ENCODE measurements around the gene ETV3. TPM values are rescaled to one million over a fixed set of nuclear protein-coding genes. Genes with fewer than 3 reads are reported as not detected.

The ETV3 gene
- total RNA-seq, 4 donors from 2014 or later: 4.4 to 30.1 (median 19.6) TPM

DNA sequence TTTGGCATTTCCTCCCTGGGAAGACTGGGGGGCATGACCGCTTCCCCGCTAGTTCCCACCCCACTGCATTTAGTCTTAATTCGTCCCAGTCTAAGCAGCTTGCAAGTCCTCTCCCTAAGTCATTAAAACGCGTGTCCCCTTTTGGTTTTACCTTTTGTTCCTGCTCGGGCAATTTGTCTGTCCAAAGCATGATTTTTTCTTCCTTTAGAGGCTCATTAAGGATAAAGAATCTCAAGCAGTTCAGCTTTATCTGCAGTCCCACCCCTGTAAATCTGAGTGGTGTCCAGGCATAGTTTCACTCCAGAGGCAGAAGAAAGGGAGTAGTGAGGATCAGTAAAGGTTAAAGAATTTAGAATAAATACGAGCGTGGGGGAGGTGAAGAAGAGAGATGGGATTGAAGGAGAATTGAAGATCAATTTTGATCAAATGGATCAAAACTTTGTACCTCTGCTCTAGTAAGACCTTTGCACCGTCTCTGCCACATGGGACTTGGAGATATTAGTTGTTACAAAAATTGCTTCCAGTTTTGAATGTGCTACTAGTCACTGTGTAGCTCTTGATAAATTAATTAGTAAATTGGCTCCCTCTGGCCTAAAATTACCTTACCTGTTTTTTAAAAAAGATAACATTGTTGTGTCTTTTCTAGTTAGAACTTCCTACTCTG, 989 bp upstream of the ETV3 start:
- intact Hi-C loops (cut with DNase I; ENCODE audit: low total_unique reads): no loop called here
- Histone ChIP-seq H3K9me3 (no peaks in the 10 kb centered on the region), H3K36me3 (no peaks in the 10 kb centered on the region), H3K27ac (peak overlapping the region; percentile 91 to 97), H3K4me3 (peak overlapping the region; percentile 92 to 100), H3K4me1 (peaks cover 0 to 10% of the 10 kb centered on the region in 2 donors), H3K27me3 (no peaks in the 10 kb centered on the region)
- TF ChIP-seq POLR2A (IDR thresholded peaks at IDR 0.05): no peak
- TF ChIP-seq, protein P1, sequence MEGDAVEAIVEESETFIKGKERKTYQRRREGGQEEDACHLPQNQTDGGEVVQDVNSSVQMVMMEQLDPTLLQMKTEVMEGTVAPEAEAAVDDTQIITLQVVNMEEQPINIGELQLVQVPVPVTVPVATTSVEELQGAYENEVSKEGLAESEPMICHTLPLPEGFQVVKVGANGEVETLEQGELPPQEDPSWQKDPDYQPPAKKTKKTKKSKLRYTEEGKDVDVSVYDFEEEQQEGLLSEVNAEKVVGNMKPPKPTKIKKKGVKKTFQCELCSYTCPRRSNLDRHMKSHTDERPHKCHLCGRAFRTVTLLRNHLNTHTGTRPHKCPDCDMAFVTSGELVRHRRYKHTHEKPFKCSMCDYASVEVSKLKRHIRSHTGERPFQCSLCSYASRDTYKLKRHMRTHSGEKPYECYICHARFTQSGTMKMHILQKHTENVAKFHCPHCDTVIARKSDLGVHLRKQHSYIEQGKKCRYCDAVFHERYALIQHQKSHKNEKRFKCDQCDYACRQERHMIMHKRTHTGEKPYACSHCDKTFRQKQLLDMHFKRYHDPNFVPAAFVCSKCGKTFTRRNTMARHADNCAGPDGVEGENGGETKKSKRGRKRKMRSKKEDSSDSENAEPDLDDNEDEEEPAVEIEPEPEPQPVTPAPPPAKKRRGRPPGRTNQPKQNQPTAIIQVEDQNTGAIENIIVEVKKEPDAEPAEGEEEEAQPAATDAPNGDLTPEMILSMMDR (IDR thresholded peaks at IDR 0.05): no peak
- no peak for DNase-seq

DNA sequence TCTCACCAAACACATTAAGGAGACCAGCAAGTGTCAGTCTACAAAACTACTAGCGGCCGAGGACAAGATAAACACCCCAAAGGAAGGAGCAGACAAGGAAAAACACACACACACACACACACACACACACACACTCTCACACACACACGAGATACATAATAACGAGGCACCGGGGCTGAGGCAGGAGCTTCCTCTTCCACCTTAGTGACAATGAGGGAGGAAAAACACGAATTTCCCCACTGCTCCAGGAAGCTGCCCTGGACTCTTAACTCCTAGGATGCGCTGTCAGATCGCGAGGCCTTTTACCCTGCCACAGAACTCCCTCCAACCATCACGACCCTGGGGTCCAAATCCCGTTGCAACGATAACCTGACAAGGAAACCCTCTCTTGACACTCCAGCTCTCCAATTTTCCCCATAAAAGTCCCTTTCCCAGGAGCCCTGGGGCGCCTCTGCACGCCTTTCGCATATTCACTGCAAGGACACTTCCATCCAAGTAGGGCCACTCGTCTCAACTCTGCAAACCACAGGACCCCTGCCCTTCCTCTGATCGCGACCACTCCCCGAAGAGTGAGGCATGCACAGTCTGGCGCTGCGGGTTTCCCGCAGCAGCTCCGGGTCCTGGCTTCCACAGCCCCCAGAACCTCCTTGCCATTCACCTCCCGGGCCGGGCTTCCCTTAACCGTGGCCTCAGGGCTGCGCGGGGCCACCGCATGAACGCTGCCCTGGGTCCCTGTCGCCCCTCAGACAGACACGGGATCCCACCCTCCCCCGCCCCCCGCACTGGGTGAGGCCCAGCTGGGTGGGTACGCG, 581 bp downstream of the ETV3 start:
- intact Hi-C loops (cut with DNase I; ENCODE audit: low total_unique reads): no loop called here
- DNase-seq: no peak
- H3K4me1 ChIP-seq: peaks cover 0 to 10% of the 10 kb centered on the region in 2 donors
- peak overlapping the region; percentile 91 to 97 for H3K27ac ChIP-seq
- no peaks in the 10 kb centered on the region for H3K36me3 ChIP-seq
- H3K9me3 ChIP-seq: no peaks in the 10 kb centered on the region
- no peaks in the 10 kb centered on the region for H3K27me3 ChIP-seq
- TF ChIP-seq, protein P1 (IDR thresholded peaks at IDR 0.05): no peak
- no peak for TF ChIP-seq POLR2A (IDR thresholded peaks at IDR 0.05)
- peak overlapping the region; percentile 92 to 100 for H3K4me3 ChIP-seq

DNA sequence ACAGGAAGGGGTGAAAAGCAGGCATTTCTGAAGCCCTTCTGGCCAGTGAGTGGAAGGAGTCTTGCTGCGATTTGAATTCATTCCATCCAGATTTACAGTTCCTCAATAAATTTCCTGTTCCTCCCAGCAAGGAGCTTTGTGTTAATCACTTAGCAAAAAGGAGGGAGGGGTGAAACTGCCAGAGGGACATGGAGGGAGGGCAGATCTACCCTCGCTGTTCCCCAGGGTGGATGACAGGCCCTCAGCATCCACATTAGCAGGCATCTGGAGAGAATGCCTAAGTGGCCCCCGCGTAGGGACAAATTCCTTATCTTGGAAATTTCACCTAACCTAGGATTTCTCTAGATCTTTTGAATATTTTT, 1.2 kb downstream of the ETV3 start:
- intact Hi-C loops (cut with DNase I; ENCODE audit: low total_unique reads): no loop called here
- no peak overlapping the region for H3K27ac ChIP-seq

DNA sequence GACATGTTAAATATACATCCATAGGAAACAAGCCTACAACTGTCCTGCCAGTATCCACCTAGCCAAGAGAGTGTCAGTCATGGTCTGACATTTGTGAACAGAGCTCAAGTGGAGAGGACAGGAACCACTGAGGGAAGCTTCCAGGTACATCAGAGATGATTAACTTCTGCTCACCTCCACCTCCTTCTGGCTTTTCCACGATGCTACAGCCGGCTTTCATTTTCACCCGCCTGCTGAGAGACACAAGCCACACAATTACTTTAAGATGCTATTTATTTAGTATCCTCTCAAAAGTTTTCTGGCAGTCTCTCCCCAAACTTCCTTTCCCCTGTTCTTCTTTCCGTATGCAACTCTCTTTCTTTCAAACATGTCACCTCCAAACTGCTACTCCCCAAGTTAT, 2.1 kb downstream of the ETV3 start:
- intact Hi-C loops (cut with DNase I; ENCODE audit: low total_unique reads): no loop called here
- H3K27ac ChIP-seq: no peak overlapping the region
- H3K36me3 ChIP-seq: no peaks in the 10 kb centered on the region
- peaks cover 0 to 10% of the 10 kb centered on the region in 2 donors for H3K4me1 ChIP-seq
- H3K4me3 ChIP-seq: no peak overlapping the region
- H3K9me3 ChIP-seq: no peaks in the 10 kb centered on the region
- DNase-seq: no peak
- TF ChIP-seq, protein P1 (IDR thresholded peaks at IDR 0.05): no peak
- no peak for TF ChIP-seq POLR2A (IDR thresholded peaks at IDR 0.05)
- no peaks in the 10 kb centered on the region for H3K27me3 ChIP-seq

More for the DNA sequence above, 1.2 kb downstream of the ETV3 start:
- H3K4me3 ChIP-seq: peak overlapping the region; percentile 92 to 100
- TF ChIP-seq, protein P1 (IDR thresholded peaks at IDR 0.05): no peak
- no peak for TF ChIP-seq POLR2A (IDR thresholded peaks at IDR 0.05)
- no peak for DNase-seq
- no peaks in the 10 kb centered on the region for H3K36me3 ChIP-seq
- H3K4me1 ChIP-seq: peaks cover 0 to 10% of the 10 kb centered on the region in 2 donors
- H3K9me3 ChIP-seq: no peaks in the 10 kb centered on the region
- no peaks in the 10 kb centered on the region for H3K27me3 ChIP-seq

DNA sequence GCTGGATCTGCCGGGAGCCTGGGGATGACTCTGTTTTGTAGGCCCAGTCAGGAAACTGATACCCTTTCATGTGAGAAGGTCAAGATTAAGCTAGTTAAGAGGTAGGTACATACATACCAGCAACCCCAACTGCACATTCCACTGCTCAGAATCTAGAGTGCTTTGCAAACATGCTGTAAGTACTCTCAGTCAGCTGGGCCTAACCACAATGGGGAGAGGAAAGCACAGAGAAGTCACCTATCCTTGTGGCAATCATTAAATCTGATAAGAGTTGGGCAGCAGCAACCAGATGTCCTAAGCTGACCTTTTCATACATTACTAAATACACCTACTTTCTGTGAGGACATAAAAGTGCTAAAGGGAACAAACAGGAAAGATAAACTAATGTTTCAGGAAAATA, 2.5 kb downstream of the ETV3 start:
- TF ChIP-seq, protein P1 (IDR thresholded peaks at IDR 0.05): no peak
- no peak for TF ChIP-seq POLR2A (IDR thresholded peaks at IDR 0.05)
- no peak for DNase-seq
- Histone ChIP-seq H3K27me3 (no peaks in the 10 kb centered on the region), H3K4me1 (peaks cover 0 to 10% of the 10 kb centered on the region in 2 donors), H3K4me3 (no peak overlapping the region), H3K9me3 (no peaks in the 10 kb centered on the region), H3K36me3 (no peaks in the 10 kb centered on the region), H3K27ac (no peak overlapping the region)
- intact Hi-C loops (cut with DNase I; ENCODE audit: low total_unique reads): no loop called here

Data from uterus (tissue), 4 donors.